HUDEP-2 (cell line): Measurements from ENCODE around the gene DAZAP2.
"Not testable (repeated sequence)": the region's sequence is repeated elsewhere in the genome, so short reads cannot be mapped to it uniquely, and the experiment has no call there.

ENCODE experiments used
- DNase-seq, 76 experiments: peaks; one replicate each; lab custom pipeline; 2025; ENCODE audit not compliant: unreplicated experiment in 76 of 76; lab: John Stamatoyannopoulos, UW

The DAZAP2 gene

DNA sequence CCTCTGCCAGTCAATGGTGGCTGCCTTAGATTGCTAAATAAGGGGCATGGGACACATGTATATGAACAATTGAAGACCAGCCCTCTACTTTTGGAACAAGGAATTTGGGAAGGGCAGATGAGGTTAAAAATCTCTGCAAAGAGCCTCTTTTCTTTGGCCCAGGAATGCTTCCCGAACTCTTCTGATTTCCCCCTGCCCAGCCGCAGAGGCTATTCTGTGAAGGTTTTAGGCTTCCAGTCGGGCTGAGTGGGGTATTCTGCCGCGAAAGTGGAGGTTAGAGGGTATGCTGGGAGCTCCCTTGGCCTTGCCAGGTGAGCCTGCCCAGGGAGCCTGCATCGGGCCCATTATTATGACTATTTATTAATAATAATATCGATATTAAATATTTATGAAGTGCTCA, 22.0 kb upstream of the DAZAP2 start:
- DNase-seq: no peak

DNA sequence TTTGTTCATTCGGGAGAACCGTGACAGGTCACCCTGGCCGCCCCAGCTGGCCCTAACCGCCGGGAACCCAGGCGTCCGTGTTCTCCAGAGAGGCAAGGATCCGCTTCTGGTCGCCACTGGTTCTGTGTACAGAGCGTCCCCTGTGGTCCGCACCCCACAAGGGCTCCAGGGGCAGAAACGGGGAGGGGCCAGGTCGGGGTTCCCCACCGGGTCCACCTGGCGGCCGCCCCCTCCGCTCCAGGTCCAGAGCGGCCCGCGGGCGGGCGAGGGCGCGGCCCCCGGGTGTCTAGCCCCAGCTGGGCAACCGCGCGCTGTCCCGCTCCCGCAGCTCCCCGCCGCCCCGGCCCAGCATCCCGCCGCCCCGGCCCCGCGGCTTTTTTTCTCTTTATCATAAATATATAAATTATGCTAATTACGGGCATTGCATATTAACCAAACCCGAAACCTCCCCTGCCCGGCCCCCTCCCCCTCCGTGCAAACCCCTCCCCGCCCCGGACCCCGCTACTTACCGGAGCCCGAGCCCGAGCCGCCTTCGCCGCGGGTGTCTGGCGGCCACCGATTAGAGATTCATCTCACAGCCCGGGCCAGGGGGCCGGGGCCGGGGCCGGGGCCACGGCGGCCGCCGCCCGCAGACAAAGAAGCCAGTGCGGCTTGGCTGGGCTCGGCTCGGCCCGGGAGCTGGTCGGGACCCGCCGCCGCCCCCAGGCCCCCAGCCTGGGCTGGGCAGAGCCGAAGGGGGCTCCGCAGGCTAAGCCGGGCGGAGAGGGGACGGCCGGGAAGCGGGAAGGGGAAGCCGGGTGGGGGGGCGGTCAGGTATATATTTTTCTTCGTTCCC, 21.3 kb upstream of the DAZAP2 start:
- peak in 40 of 76 experiments; percentile 7 to 53 (median 31) for DNase-seq

DNA sequence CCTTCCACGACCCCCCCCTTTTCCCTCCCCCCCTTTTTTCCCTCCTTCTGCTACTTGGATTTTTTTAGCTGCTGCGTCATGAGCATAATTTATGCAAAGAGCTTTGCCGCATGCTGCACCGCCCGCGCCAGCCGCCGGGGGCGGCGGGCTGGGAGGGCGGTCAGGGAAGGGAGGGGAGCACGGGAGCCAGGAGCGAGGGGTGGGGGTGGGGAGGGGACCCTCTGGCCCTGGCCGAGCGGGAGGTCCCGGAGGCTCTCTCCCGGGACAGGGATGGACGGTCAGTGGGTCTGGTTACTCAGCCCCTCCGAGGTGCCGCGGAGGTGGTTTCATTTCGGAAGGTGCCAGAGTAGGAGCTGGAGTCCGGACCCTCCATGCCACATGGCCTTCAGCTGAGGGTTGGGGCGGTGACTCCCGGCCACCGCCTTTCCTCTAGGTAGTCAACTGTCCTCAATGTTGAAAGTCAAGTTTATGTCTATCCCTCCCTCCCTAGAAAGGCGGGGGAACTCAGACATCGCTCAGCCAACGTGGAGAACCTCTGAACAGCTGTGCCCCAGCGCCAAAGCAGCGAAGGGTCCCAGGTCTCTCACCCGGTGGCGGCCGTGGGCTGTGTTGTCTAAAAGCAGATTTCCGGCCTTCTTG, 20.5 kb upstream of the DAZAP2 start, which contains the start of gene POU6F1:
Gene POU6F1 (minus strand): TSS at position 95 of the 639 bp plus-strand sequence. CDS start 11,226 bp downstream, outside the sequence.
- peak in 72 of 76 experiments; percentile 12 to 83 (median 58) for DNase-seq

DNA sequence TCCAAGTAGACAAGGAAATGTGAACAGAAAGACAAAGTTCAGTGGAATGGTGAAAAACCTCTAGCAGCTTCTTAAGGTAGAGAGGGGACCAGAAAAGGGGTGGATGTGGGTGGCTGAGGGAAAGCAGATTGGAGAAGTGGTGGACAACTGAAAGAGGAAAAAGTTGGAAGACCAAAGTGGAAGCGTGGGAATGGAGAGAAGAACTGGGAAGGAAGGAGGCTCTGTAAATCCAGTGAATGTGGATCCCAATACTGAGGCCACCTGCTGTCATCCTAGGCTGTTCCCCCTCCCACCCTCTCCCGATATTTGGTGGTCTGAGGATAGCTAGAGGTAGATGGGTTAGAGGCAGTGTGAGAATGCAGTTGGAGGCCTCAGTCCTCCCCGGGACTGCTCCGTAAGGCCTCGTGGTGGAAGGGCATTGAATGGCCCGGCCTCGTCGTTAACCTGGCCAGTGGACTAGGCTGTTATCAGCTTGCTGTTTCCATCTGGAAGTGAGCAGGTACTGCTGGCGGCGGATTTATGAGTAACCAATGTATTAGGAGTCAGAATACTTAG, 19.9 kb upstream of the DAZAP2 start:
- peak in 40 of 76 experiments; percentile 4 to 64 (median 26) for DNase-seq

DNA sequence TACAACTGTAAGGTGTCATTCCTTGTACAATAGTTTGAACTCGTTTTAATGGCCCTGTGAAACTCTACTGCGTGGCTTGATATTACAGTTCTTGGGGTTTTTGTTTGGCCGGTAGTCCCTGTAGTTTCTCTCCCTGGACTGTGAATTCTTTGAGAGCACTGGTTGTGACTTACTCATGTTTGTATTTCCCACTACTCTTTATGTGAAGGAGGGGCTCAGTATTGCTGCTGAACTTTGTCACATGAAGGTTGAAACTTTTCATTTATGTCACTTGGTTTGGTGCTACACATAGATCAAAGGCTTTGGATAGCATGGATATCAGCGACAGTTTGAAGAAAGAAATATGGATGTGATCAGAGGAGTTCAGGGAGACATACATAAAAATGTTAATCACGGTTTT, 19.3 kb upstream of the DAZAP2 start:
- DNase-seq: peak in 3 of 76 experiments; percentile 2 to 35 (median 26)

DNA sequence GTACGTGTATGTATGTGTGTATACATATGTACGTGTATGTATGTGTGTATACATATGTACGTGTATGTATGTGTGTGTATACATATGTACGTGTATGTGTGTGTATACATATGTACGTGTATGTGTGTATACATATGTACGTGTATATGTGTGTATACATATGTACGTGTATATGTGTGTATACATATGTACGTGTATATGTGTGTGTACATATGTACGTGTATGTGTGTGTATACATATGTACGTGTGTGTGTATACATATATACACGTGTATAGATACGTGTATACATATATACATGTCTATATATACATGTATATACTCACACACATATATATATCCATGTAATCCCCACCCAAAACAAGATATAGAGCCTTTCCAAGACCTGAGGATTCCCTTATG, 18.8 kb upstream of the DAZAP2 start:
- not testable (repeated sequence) for DNase-seq

DNA sequence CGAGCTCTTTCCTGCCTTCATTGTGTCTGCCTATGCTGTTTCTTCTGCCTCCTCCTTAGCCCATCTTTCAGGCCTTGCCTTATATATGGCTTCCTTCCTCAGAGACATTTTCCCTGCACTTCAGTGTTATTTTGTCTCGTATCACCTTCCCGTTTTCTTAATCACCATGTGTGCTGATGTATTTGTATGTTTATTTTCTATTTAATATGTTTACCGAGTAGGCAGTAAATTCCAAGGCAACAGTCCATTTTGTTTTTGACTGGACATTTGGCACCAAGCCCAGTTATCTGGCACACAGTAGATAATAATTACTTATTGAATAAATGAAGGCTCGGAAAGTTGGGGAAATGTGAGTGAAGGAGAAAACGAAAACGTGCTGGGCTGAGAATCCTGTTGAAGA, 16.2 kb upstream of the DAZAP2 start:
- no peak for DNase-seq

DNA sequence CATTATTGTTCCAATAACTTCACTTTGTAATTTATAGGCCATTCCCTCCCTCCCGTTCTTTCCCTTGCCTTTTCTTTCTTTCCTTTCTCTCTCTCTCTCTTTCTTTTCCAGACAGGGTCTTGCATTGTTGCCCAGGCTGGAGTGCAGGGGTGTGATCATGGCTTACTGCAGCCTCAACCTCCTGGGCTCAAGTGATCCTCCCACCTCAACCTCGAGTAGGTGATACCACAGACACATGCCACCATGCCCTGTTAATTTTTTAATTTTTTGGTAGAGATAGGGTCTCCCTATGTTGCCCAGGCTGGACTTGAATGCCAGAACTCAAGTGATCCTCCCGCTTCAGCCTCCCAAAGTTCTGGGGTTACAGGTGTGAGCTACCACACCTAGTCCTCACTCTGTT, 14.0 kb upstream of the DAZAP2 start:
- no peak for DNase-seq

DNA sequence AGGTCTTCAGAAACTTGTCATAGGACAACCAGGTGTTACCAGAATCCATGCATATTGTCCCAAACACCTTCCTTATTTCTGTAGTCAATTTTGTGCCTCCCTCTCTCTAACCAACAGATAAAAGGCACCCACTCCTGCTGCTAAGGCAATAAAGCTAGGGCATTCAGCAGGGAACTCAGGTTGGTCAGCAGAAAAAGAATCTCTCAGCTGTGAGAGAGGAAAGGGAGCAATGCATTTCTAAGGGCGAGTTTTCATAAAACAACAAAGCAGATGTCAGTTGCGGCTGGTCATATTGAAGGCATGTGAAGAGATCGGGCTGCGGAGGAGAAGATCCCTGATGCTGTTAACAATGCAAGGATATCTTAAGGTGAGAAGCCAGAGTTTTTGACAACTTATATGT, 13.4 kb upstream of the DAZAP2 start:
- DNase-seq: no peak

DNA sequence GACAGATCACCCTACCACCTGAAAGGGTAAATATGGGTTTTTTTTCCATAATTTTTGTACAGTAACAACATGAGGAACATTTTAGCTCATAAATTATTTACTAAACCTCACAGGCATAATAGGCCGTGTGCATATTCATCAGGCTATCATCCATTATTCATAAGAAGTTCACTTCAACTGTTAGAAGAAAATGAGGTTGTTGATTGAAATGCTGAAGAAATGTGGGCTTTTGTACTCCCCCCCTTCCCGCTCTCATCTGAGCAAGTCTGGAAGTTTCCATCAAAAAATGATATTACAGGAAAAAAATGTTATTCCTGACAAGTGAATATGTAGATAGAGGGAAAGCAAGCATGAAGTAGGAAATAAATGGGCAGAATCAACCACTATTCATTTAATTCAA, 12.9 kb upstream of the DAZAP2 start:
- no peak for DNase-seq

DNA sequence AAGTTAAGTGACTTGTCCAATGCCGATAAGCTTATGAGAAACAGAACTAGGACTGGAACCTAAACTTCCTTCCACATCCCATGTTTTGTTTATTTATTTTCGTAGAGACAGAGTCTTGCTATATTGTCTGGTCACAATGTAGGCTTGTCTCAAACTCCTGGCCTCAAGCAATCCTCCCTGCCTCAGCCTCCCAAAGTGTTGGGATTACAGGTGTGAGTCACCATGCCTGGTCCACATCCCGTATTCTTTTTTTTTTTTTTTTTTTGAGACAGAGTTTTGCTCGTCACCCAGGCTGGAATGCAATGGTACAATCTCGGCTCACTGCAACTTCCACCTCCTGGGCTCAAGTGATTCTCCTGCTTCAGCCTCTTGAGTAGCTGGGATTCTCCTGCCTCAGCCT, 11.5 kb upstream of the DAZAP2 start:
- not testable (repeated sequence) for DNase-seq

DNA sequence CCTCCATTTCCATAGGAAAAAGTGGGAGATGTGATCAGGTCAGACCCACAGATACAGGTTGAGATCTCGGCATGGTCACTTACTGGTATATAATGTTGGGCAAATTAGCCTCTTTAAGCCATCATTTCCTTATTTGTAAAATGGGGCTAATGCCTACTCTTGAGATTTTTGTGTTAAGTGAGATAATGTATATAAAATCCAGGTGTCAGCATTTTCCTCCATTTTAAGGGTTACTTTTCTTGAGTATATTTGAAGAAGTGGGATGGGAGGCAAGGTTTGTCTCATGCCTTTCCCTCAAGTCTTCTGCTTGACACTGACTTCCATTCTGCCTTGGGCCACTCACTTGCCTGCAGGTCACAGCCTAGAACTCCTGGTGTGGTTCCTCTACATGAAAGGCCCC, 10.7 kb upstream of the DAZAP2 start:
- DNase-seq: no peak

DNA sequence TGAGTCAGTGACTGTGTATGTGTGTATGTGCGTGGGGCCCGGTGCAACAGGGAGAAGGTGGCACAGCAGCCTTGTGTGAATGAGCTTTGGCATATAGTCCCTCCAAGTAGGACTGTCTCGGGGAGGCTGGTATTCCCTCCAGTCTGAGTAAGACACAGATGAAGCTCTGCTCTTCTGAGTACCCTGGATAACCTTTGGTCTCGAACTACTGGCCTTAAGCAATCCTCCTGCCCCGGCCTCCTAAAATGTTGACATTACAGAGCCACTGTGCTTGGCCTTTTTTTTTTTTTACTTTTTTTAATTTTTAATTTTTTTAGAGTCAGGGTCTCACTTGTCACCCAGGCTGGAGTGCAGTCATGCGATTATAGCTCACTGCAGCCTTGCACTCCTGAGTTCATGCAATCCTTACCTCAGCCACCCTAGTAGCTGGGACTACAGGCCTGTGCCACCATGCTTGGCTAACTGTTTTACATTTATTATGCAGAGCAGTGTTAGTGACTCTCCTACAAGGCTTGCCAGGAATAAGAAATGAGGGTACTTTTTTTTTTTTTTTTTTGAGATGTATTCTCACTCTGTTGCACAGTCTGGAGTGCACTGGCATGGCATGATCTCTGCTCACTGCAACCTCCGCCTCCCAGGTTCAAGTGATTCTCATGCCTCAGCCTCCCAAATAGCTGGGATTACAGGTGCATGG, 9.4 kb upstream of the DAZAP2 start:
- no peak for DNase-seq

DNA sequence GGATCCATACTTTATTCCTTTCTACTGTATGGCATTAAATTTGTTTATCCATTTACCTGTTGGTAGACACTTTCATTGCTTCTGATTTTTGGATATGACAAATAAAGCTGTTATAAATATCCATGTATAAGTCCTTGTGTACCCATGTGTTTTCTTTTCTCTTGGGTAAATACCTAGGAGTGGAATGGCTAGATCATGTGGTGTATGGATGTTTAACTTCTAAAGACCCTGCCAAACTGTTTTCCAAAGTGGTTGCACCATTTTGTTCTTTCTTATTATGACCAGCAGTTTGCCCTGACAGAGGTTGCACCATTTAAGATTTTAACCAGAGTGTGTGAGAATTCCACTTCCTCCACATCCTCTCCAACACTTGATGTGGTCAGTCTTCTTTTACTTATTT, 6.0 kb upstream of the DAZAP2 start:
- no peak for DNase-seq

DNA sequence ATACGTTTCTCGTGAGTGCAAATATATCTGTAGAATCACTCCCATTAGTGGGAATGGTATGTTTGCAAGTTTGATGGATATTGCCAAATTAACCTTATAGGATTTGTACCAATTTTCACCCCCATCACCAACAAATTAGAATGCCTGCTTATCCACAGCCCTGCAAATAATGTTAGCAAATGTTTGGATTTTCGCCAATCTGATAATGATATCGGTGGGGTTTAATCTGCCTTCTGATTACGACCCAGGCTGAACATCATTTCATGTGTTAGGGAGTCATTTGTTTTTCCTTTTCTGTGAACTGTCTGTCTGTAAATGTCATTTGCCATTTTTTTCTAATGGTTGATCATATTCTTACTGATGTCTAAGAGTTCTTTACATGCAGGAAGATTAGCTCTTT, 4.1 kb upstream of the DAZAP2 start:
- peak in 7 of 76 experiments; percentile 9 to 53 (median 12) for DNase-seq

DNA sequence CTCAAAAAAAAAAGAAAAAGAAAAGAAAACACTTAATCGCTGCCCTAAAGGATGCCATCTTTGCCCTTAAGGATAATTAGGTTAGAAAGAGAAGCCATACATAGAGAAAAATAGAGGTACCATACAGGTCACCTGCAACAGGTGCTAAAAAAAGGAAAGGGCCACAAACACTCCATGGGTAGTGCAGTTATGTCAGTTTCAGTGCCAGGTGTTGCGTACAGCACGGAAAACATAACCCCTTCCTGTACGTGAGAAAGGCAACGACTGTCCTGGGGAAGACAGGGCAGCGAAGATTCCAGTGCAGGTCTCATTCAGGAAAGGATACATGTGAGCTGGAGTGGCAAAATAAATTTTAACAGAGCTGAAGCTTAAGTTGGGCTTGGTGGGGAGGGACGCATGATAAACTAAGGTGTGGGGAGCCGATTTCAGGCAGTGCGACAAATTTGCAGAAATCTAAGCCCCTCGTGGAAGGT, 553 bp upstream of the DAZAP2 start:
- DNase-seq: no peak

DNA sequence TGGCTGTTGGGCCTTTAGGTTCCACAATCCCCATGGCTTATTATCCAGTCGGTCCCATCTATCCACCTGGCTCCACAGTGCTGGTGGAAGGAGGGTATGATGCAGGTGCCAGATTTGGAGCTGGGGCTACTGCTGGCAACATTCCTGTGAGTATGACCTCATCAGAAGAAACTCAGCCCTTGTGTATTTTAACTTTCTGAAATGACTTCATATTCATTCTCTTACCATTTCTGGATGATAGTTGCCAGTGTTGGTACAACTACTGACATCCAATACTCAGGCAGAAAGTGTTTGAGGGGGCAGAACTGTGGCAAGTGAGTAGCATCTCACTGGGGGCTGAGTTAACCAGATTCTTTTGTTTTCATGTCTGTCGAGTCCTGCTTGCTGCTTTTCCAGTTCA, 2.3 kb downstream of the DAZAP2 start:
- no peak for DNase-seq

DNA sequence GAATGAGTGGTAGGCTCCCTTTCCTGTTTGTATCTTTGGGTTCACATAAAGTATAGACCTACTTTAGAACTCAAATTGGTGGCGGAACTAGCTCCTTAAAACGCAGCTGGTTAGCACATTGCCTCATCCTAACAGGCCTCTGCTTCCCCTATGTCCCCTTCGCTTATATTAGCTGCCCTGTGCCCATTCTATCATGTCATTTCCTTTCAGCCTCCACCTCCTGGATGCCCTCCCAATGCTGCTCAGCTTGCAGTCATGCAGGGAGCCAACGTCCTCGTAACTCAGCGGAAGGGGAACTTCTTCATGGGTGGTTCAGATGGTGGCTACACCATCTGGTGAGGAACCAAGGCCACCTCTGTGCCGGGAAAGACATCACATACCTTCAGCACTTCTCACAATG, 3.5 kb downstream of the DAZAP2 start:
- DNase-seq: no peak

DNA sequence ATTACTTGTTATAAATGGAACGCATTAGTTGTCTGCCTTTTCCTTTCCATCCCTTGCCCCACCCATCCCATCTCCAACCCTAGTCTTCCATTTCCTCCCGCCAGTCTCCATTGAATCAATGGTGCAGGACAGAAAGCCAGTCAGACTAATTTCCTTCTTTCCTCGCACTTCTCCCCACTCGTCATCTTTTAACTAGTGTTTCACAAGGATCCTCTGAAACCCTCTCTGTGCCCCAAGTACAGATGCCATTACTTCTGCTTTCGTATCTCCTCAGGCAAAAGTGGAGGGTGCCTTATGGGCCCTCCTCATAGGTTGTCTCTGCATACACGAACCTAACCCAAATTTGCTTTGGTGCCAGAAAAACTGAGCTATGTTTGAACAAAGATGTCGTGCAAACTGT, 4.2 kb downstream of the DAZAP2 start:
- no peak for DNase-seq

DNA sequence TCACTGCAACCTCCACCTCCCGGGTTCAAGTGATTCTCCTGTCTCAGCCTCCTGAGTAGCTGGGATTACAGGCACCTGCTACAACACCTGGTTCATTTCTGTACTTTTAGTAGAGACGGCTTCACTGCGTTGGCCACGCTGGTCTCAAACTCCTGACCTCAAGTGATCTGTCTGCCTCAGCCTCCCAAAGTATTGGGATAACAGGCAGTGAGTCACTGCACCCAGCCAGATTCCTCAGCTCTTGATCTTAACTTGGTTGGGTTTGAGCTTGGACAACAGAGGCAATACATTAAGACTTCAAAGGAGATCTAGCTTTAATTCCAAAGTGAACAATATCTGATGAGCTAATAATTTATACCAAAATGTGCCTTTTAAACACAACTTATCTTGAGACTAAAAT, 5.6 kb downstream of the DAZAP2 start:
- DNase-seq: no peak
